Transverse colon (tissue), 3 donors: ENCODE results near the gene NCS1.

Experiments
- CTCF ChIP-seq, 5 experiments: fragments of 200-600 bp in 3 of 5; fragments of 450-650 bp in 2 of 5; sonication (generic) in 3 of 5; IDR thresholded peaks; 1 replicate in 2 of 5; 2 replicates in 3 of 5; pipeline ENCODE4 v1.5.1; 2016 to 2017; ENCODE audit warnings: antibody characterized with exemption in 5 of 5, inconsistent platforms in 3 of 5, mild to moderate bottlenecking in 2 of 5, moderate library complexity in 1 of 5
- POLR2A ChIP-seq: fragments of 450-650 bp; IDR thresholded peaks from one replicate; pipeline ENCODE4 v1.6.1; 2016; ENCODE audit warnings: antibody characterized with exemption, mild to moderate bottlenecking, moderate library complexity

DNA sequence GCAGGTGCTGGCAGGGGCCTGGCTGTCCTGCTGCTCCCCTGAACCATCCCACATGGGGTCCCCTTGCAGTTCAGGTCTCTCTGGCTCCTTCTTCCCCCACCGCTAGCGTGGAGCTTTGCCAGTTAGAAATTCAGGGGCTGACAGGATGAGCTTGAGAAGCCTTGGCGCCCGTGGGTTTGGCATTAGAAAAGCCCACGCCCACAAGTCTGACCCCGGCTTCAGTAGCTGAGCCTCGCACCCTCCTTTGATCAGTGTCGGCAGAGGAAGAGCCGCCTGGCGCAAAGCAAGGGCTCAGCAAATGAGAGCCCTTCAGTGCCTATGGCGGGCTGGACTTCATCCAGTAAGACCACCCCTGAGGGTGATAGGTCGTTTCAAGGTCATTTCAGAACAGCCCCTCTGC lies 30.1 kb upstream of the NCS1 start:
- no peak for TF ChIP-seq POLR2A
- no peak for TF ChIP-seq CTCF (IDR thresholded peaks at IDR 0.05)
